HepG2 (cell line): ENCODE results near the gene FPR3. TPM values are rescaled to one million over a fixed set of nuclear protein-coding genes. Genes with fewer than 3 reads are reported as not detected.

Experiments
- ATAC-seq: fragments of 200-7000 bp; cut with Tn5 transposase; 3 replicates; pipeline ENCODE4 v1.9.1; 2020; ENCODE audit warnings: mild to moderate bottlenecking, moderate library complexity
- BruUV-seq: library from RNA; stranded (reverse); fragments of 400-500 nt; replicated peaks from 2 replicates; lab custom pipeline; 2021; lab: Mats Ljungman, UMichigan
- CTCF ChIA-PET: fragments of 300-600 bp; formaldehyde crosslinking; extraction: SDS; loops from one replicate; lab custom pipeline; 2021; ENCODE audit warnings: low total read pairs, inconsistent platforms, low intra/inter-chr PET ratio; lab: Yijun Ruan, JAX
- POLR2A ChIA-PET: fragments of 350-600 bp; sonication (Branson Sonifier 250); formaldehyde crosslinking; loops from one replicate; lab custom pipeline; 2020; ENCODE audit warnings: antibody characterized with exemption, inconsistent platforms; lab: Yijun Ruan, JAX
- DNase-seq: peaks from one replicate; pipeline ENCODE4 v3.0.0-alpha.2; 2015; ENCODE audit warnings: low spot score
- FAIRE-seq: peaks from 3 replicates; lab custom pipeline; 2011; peaks lifted over from hg19 to GRCh38; lab: Jason Lieb, UNC
- H2AFZ ChIP-seq: one replicate; pipeline ENCODE4 v1.6.1; 2011; ENCODE audit warnings: low read length, inconsistent platforms
- H3K27ac ChIP-seq: fragments of 300-600 bp; 3 replicates; pipeline ENCODE4 v1.8.0; 2011; ENCODE audit warnings: mixed run types, mild to moderate bottlenecking, mixed read lengths, low read length, inconsistent platforms; ENCODE audit not compliant: insufficient read depth; ENCODE audit errors: extremely low read length
- H3K27me3 ChIP-seq, 2 experiments: fragments of 200-600 bp in 1 of 2; 2 replicates in 1 of 2; 3 replicates in 1 of 2; pipeline versions ENCODE4 v1.6.0 to v1.8.0; 2011; ENCODE audit warnings: low read length in 2 of 2, mild to moderate bottlenecking in 2 of 2, moderate library complexity in 2 of 2, inconsistent platforms in 1 of 2; ENCODE audit not compliant: insufficient read depth in 2 of 2, control insufficient read depth in 1 of 2
- H3K36me3 ChIP-seq, 2 experiments: fragments of 200-600 bp in 1 of 2; replicated peaks in 1 of 2; 2 replicates in 1 of 2; 3 replicates in 1 of 2; pipeline versions ENCODE4 v1.5.1 to v1.8.0; 2011; ENCODE audit warnings: low read length in 2 of 2, inconsistent platforms in 1 of 2; ENCODE audit not compliant: insufficient read depth in 2 of 2, control insufficient read depth in 1 of 2
- H3K4me1 ChIP-seq: 2 replicates; pipeline ENCODE4 v1.5.1; 2012; ENCODE audit warnings: low read length, inconsistent platforms; ENCODE audit not compliant: insufficient read depth
- H3K4me2 ChIP-seq: 2 replicates; pipeline ENCODE4 v1.6.0; 2011; ENCODE audit warnings: low read depth, low read length, inconsistent platforms
- H3K4me3 ChIP-seq, 3 experiments: fragments of 200-600 bp in 1 of 3; sonication (generic), shearing (Covaris generic) in 1 of 3; replicated peaks in 1 of 3; 2 replicates each; pipeline ENCODE4 v1.5.1; 2011 to 2016; ENCODE audit warnings: low read length in 3 of 3, inconsistent platforms in 2 of 3, low read depth in 2 of 3, mild to moderate bottlenecking in 2 of 3, control low read depth in 1 of 3, mixed read lengths in 1 of 3; ENCODE audit not compliant: insufficient read depth in 1 of 3
- H3K79me2 ChIP-seq: one replicate; pipeline ENCODE4 v1.6.1; 2011; ENCODE audit warnings: low read length, inconsistent platforms; ENCODE audit not compliant: insufficient read depth
- H3K9ac ChIP-seq: 2 replicates; pipeline ENCODE4 v1.6.0; 2011; ENCODE audit warnings: mild to moderate bottlenecking, low read depth, low read length, inconsistent platforms; ENCODE audit not compliant: insufficient read depth
- H3K9me3 ChIP-seq: 2 replicates; pipeline ENCODE4 v1.5.1; 2012; ENCODE audit warnings: mild to moderate bottlenecking, low read length
- H4K20me1 ChIP-seq: 2 replicates; pipeline ENCODE4 v1.6.0; 2011; ENCODE audit warnings: inconsistent platforms, mild to moderate bottlenecking, low read length, moderate library complexity; ENCODE audit not compliant: insufficient read depth
- GTF2F1 ChIP-seq: fragments of 150-350 bp; IDR thresholded peaks from 2 replicates; pipeline ENCODE4 v1.6.1; 2014; ENCODE audit warnings: low read length
- HINFP ChIP-seq: sonication (generic); formaldehyde crosslinking; IDR thresholded peaks from 2 replicates; pipeline ENCODE4 v1.4.0; 2020; ENCODE audit warnings: low read depth, mild to moderate bottlenecking, missing genetic modification reagents
- IRX3 ChIP-seq: sonication (generic); formaldehyde crosslinking; IDR thresholded peaks from 2 replicates; pipeline ENCODE4 v1.8.1; 2023; ENCODE audit warnings: mild to moderate bottlenecking, low read depth, missing genetic modification reagents, borderline replicate concordance
- TAF15 ChIP-seq: fragments of 200-400 bp; formaldehyde crosslinking; IDR thresholded peaks from one replicate; pipeline ENCODE4 v1.6.1; 2018; ENCODE audit warnings: mild to moderate bottlenecking, low read depth, low read length; ENCODE audit not compliant: poor library complexity, severe bottlenecking
- ZBTB49 ChIP-seq: sonication (generic); formaldehyde crosslinking; IDR thresholded peaks from 2 replicates; pipeline ENCODE4 v1.4.0; 2020; ENCODE audit warnings: missing genetic modification reagents, borderline replicate concordance
- ZNF292 ChIP-seq: sonication (generic); formaldehyde crosslinking; IDR thresholded peaks from 2 replicates; pipeline ENCODE4 v1.8.1; 2022; ENCODE audit warnings: mild to moderate bottlenecking, low read depth, missing genetic modification reagents, borderline replicate concordance
- WGBS: methylation state at CpG from one replicate; pipeline ENCODE4 v1.1.6; 2017; ENCODE audit warnings: low lambda C conversion rate; 5-methylcytosine and 5-hydroxymethylcytosine counted together
- in situ Hi-C: cut with HindIII; loops from 2 replicates; pipeline ENCODE4 v1.10.0; 2017; ENCODE audit warnings: low pct_unique_long_range_greater_than_20kb; ENCODE audit not compliant: extremely low pct_ligation_motif_present
- intact Hi-C: fragments of 100-400 bp; cut with micrococcal nuclease; formaldehyde crosslinking; loops from one replicate; pipeline ENCODE4 v1.10.0; 2022; ENCODE audit not compliant: unreplicated experiment
- polyA plus RNA-seq, 8 experiments: library from polyadenylated mRNA; depleted of rRNA in 3 of 8; stranded (reverse) in 7 of 8; unstranded in 1 of 8; fragments of >200 nt; fragmentation: Illumina TruSeq in 4 of 8; extraction: Trizol in 4 of 8; gene quantifications; 2 replicates each; pipeline versions ENCODE4 v1.2.1 to v1.2.3, GENCODE V29; 2011 to 2016; ENCODE audit warnings: low read depth in 4 of 8, missing spikeins in 1 of 8, mixed read lengths in 1 of 8; ENCODE audit not compliant: insufficient read depth in 1 of 8
- total RNA-seq, 5 experiments: library from RNA; depleted of rRNA; stranded (reverse); fragments of >200 nt; fragmentation: Illumina TruSeq; extraction: Trizol; gene quantifications; 2 replicates each; pipeline ENCODE4 v1.2.3, GENCODE V29; 2016; ENCODE audit warnings: low read depth in 1 of 5
- TF ChIP-seq, protein P1 (sequence below): sonication (generic); formaldehyde crosslinking; IDR thresholded peaks from 2 replicates; pipeline ENCODE4 v1.4.0; 2020; ENCODE audit warnings: missing genetic modification reagents
- TF ChIP-seq, protein P2 (sequence below): sonication (generic); formaldehyde crosslinking; IDR thresholded peaks from 2 replicates; pipeline ENCODE4 v1.4.0; 2020; ENCODE audit warnings: missing genetic modification reagents, borderline replicate concordance
- TF ChIP-seq, protein P3 (sequence below): sonication (generic); formaldehyde crosslinking; conservative IDR thresholded peaks from 2 replicates; pipeline ENCODE4 v1.4.0; 2020; ENCODE audit warnings: mild to moderate bottlenecking, missing genetic modification reagents, moderate library complexity

The FPR3 gene
- total and polyA plus RNA-seq, 2 of the 13 experiments (the other 11 are each of a cell fraction or from before 2014, with no cell fraction given): not detected

DNA sequence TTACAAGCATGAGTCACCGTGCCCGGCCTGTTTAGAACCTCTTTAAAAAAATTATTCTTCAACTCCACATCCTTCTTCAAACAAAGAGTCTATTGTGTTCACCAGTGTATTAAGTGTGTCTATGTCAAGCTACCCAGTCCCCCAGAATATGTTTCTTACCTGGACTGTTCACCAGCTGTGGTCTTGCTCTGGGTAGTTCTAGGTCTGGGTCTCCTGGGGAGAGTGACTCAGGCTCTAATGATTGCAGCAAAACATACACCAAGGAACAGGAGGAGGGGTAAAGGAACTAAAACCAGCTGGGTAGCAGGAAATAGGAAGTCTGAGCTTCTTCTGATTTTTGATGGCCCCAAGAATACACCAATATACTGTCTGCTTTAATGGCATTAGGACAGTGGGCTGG lies 43.3 kb upstream of the FPR3 start, which contains the start of gene FPR1:
Gene FPR1, minus strand, starts transcription at position 224 of the 400 bp plus-strand sequence. CDS start 4,884 bp downstream, outside the sequence.
- CTCF ChIA-PET: no interaction called here
- no peak within 1 kb of the TSS for H2AFZ ChIP-seq
- H3K4me3 ChIP-seq: no peak within 1 kb of the TSS
- TF ChIP-seq GTF2F1: no peak
- no peak for TF ChIP-seq ZBTB49 (CRISPR knock-in tag)
- TF ChIP-seq HINFP (CRISPR knock-in tag): no peak
- TF ChIP-seq, protein P1, sequence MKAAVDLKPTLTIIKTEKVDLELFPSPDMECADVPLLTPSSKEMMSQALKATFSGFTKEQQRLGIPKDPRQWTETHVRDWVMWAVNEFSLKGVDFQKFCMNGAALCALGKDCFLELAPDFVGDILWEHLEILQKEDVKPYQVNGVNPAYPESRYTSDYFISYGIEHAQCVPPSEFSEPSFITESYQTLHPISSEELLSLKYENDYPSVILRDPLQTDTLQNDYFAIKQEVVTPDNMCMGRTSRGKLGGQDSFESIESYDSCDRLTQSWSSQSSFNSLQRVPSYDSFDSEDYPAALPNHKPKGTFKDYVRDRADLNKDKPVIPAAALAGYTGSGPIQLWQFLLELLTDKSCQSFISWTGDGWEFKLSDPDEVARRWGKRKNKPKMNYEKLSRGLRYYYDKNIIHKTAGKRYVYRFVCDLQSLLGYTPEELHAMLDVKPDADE: no peak
- TF ChIP-seq ZNF292 (CRISPR knock-in tag): no peak
- TF ChIP-seq, protein P2, sequence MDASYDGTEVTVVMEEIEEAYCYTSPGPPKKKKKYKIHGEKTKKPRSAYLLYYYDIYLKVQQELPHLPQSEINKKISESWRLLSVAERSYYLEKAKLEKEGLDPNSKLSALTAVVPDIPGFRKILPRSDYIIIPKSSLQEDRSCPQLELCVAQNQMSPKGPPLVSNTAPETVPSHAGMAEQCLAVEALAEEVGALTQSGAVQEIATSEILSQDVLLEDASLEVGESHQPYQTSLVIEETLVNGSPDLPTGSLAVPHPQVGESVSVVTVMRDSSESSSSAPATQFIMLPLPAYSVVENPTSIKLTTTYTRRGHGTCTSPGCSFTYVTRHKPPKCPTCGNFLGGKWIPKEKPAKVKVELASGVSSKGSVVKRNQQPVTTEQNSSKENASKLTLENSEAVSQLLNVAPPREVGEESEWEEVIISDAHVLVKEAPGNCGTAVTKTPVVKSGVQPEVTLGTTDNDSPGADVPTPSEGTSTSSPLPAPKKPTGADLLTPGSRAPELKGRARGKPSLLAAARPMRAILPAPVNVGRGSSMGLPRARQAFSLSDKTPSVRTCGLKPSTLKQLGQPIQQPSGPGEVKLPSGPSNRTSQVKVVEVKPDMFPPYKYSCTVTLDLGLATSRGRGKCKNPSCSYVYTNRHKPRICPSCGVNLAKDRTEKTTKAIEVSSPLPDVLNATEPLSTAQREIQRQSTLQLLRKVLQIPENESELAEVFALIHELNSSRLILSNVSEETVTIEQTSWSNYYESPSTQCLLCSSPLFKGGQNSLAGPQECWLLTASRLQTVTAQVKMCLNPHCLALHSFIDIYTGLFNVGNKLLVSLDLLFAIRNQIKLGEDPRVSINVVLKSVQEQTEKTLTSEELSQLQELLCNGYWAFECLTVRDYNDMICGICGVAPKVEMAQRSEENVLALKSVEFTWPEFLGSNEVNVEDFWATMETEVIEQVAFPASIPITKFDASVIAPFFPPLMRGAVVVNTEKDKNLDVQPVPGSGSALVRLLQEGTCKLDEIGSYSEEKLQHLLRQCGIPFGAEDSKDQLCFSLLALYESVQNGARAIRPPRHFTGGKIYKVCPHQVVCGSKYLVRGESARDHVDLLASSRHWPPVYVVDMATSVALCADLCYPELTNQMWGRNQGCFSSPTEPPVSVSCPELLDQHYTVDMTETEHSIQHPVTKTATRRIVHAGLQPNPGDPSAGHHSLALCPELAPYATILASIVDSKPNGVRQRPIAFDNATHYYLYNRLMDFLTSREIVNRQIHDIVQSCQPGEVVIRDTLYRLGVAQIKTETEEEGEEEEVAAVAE: no peak
- TF ChIP-seq, protein P3, sequence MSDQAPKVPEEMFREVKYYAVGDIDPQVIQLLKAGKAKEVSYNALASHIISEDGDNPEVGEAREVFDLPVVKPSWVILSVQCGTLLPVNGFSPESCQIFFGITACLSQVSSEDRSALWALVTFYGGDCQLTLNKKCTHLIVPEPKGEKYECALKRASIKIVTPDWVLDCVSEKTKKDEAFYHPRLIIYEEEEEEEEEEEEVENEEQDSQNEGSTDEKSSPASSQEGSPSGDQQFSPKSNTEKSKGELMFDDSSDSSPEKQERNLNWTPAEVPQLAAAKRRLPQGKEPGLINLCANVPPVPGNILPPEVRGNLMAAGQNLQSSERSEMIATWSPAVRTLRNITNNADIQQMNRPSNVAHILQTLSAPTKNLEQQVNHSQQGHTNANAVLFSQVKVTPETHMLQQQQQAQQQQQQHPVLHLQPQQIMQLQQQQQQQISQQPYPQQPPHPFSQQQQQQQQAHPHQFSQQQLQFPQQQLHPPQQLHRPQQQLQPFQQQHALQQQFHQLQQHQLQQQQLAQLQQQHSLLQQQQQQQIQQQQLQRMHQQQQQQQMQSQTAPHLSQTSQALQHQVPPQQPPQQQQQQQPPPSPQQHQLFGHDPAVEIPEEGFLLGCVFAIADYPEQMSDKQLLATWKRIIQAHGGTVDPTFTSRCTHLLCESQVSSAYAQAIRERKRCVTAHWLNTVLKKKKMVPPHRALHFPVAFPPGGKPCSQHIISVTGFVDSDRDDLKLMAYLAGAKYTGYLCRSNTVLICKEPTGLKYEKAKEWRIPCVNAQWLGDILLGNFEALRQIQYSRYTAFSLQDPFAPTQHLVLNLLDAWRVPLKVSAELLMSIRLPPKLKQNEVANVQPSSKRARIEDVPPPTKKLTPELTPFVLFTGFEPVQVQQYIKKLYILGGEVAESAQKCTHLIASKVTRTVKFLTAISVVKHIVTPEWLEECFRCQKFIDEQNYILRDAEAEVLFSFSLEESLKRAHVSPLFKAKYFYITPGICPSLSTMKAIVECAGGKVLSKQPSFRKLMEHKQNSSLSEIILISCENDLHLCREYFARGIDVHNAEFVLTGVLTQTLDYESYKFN (CRISPR knock-in tag): no peak
- no peak for TF ChIP-seq IRX3 (CRISPR knock-in tag)
- no peak for TF ChIP-seq TAF15

More for the DNA sequence above, 43.3 kb upstream of the FPR3 start, which contains the start of gene FPR1:
- Histone ChIP-seq H4K20me1 (no peaks in the 10 kb centered on the region), H3K27ac (no peak within 1 kb of the TSS), H3K27me3 (no peaks in the 10 kb centered on the region; a peak in 1 of 5 replicates), H3K9ac (no peak within 1 kb of the TSS), H3K4me1 (no peaks in the 10 kb centered on the region), H3K4me2 (no peak within 1 kb of the TSS), H3K36me3 (no peaks in the 10 kb centered on the region), H3K79me2 (no peaks in the 10 kb centered on the region), H3K9me3 (no peaks in the 10 kb centered on the region; the same call in 1 of the 2 replicates)
- DNase-seq: no peak
- FAIRE-seq: no peak
- in situ Hi-C loops: no loop called here
- POLR2A ChIA-PET: no interaction called here
- 0% methylated on average over 2 of the region's 2 CpGs for WGBS
- no peak for ATAC-seq
- BruUV-seq: no TSS peak
- intact Hi-C loops: no loop called here
